GM12878 (cell line): ENCODE data around the gene FBXO8. TPM values are rescaled to one million over a fixed set of nuclear protein-coding genes. Genes with fewer than 3 reads are reported as not detected.

Experiments used
- ATF3 ChIP-seq: IDR thresholded peaks from 2 replicates; pipeline ENCODE4 v1.6.1; 2011; ENCODE audit warnings: low read depth, mild to moderate bottlenecking, low read length, moderate library complexity, borderline replicate concordance; ENCODE audit errors: extremely low read depth
- CHD1 ChIP-seq: IDR thresholded peaks from 2 replicates; pipeline ENCODE4 v1.6.1; 2012; ENCODE audit warnings: low read depth, low read length, improper control_type of control experiment
- CTCF ChIP-seq, 3 experiments: IDR thresholded peaks in 2 of 3; conservative IDR thresholded peaks in 1 of 3; 2 replicates each; pipeline ENCODE4 v1.5.1; 2011; ENCODE audit warnings: low read depth in 3 of 3, low read length in 3 of 3, mild to moderate bottlenecking in 3 of 3, control low read depth in 2 of 3, moderate library complexity in 2 of 3, inconsistent platforms in 1 of 3, mixed read lengths in 1 of 3; ENCODE audit not compliant: control insufficient read depth in 2 of 3, insufficient read depth in 1 of 3; ENCODE audit errors: extremely low read depth in 1 of 3
- CUX1 ChIP-seq: IDR thresholded peaks from 2 replicates; pipeline ENCODE4 v1.6.1; 2012; ENCODE audit warnings: improper control_type of control experiment, low read depth, low read length; ENCODE audit not compliant: insufficient replicate concordance
- DPF2 ChIP-seq: fragments of 450-650 bp; IDR thresholded peaks from 2 replicates; pipeline ENCODE4 v1.6.1; 2017; ENCODE audit warnings: mild to moderate bottlenecking
- MLLT1 ChIP-seq: fragments of 450-650 bp; IDR thresholded peaks from 2 replicates; pipeline ENCODE4 v1.6.1; 2016; ENCODE audit warnings: mild to moderate bottlenecking
- NFIC ChIP-seq: IDR thresholded peaks from 2 replicates; pipeline ENCODE4 v1.6.1; 2012; ENCODE audit warnings: low read depth, mild to moderate bottlenecking, inconsistent platforms, low read length, moderate library complexity
- NFYA ChIP-seq: IDR thresholded peaks from 2 replicates; pipeline ENCODE4 v1.6.1; 2011; ENCODE audit warnings: low read depth, mild to moderate bottlenecking, low read length, improper control_type of control experiment, borderline replicate concordance
- NR2F1 ChIP-seq: fragments of 450-650 bp; conservative IDR thresholded peaks from 2 replicates; pipeline ENCODE4 v1.6.1; 2017; ENCODE audit warnings: mild to moderate bottlenecking
- PML ChIP-seq: IDR thresholded peaks from 2 replicates; pipeline ENCODE4 v1.6.1; 2012; ENCODE audit warnings: low read length, inconsistent platforms
- RB1 ChIP-seq: fragments of 450-650 bp; formaldehyde crosslinking; IDR thresholded peaks from 2 replicates; pipeline ENCODE4 v1.6.1; 2017; ENCODE audit warnings: mild to moderate bottlenecking, borderline replicate concordance
- SIX5 ChIP-seq: IDR thresholded peaks from 2 replicates; pipeline ENCODE4 v1.6.1; 2011; ENCODE audit warnings: mild to moderate bottlenecking, low read depth, low read length, moderate library complexity; ENCODE audit not compliant: severe bottlenecking
- SMC3 ChIP-seq: IDR thresholded peaks from 2 replicates; pipeline ENCODE4 v1.6.1; 2011; ENCODE audit warnings: low read length, improper control_type of control experiment, borderline replicate concordance
- STAT3 ChIP-seq: IDR thresholded peaks from 2 replicates; pipeline ENCODE4 v1.6.1; 2011; ENCODE audit warnings: low read depth, low read length, improper control_type of control experiment
- TCF12 ChIP-seq: IDR thresholded peaks from 2 replicates; pipeline ENCODE4 v1.6.1; 2011; ENCODE audit warnings: low read depth, mild to moderate bottlenecking, low read length
- ZNF24 ChIP-seq: fragments of 450-650 bp; IDR thresholded peaks from 2 replicates; pipeline ENCODE4 v1.6.1; 2017; ENCODE audit warnings: antibody characterized with exemption, mild to moderate bottlenecking
- ZNF384 ChIP-seq: IDR thresholded peaks from 2 replicates; pipeline ENCODE4 v1.6.1; 2012; ENCODE audit warnings: low read depth, mild to moderate bottlenecking, low read length, improper control_type of control experiment, borderline replicate concordance
- polyA plus RNA-seq, 11 experiments: library from polyadenylated mRNA; depleted of rRNA in 4 of 11; unstranded in 6 of 11; stranded (reverse) in 5 of 11; fragments of >200 nt; fragmentation: Nextera tagmentation in 4 of 11; fragmentation: Illumina TruSeq in 1 of 11; extraction: Ambion mirVana in 4 of 11; extraction: Trizol in 1 of 11; gene quantifications; 1 replicate in 1 of 11; 2 replicates in 10 of 11; pipeline versions ENCODE4 v1.2.1 to v1.2.3, GENCODE V29; 2011 to 2016; ENCODE audit warnings: inconsistent platforms in 2 of 11, missing spikeins in 2 of 11, low read depth in 1 of 11
- total RNA-seq, 4 experiments: library from RNA; depleted of rRNA in 3 of 4; stranded (reverse); fragments of >200 nt in 3 of 4; fragmentation: Illumina TruSeq in 1 of 4; extraction: Trizol in 1 of 4; gene quantifications; 2 replicates each; pipeline versions ENCODE4 v1.2.1 to v1.2.3, GENCODE V29; 2013 to 2021

The FBXO8 gene
- total and polyA plus RNA-seq, 10 of the 15 experiments (the other 5 are each of a cell fraction or from before 2014, with no cell fraction given) = 11.3 to 38.1 (median 16.8) TPM

- TF ChIP-seq PML (no peak), ZNF24 (no peak), RB1 (no peak), DPF2 (no peak), CTCF (IDR thresholded peaks at IDR 0.05 in 2 of 3, conservative IDR thresholded peaks at IDR 0.05 in 1 of 3; ENCODE audit: control insufficient read depth in 2 of 3, extremely low read depth in 1 of 3, insufficient read depth in 1 of 3, low read depth in 3 of 3, low read length in 3 of 3) (peak; percentile 42 to 67 (median 46); a peak in 5 of 6 replicates), CHD1 (no peak), TCF12 (no peak), NFYA (no peak), NFIC (no peak), ZNF384 (no peak), MLLT1 (no peak), CUX1 (peak; percentile 63), SIX5 (no peak), ATF3 (no peak), NR2F1 (no peak), SMC3 (peak; percentile 61; the same call in 1 of the 2 replicates), STAT3 (no peak)
These were observed 35.6 kb upstream of the FBXO8 start (continued) for GRCh38 chr4:174318829-174319764.
